ENCODE data around the gene GYG2.

The GYG2 gene

DNA sequence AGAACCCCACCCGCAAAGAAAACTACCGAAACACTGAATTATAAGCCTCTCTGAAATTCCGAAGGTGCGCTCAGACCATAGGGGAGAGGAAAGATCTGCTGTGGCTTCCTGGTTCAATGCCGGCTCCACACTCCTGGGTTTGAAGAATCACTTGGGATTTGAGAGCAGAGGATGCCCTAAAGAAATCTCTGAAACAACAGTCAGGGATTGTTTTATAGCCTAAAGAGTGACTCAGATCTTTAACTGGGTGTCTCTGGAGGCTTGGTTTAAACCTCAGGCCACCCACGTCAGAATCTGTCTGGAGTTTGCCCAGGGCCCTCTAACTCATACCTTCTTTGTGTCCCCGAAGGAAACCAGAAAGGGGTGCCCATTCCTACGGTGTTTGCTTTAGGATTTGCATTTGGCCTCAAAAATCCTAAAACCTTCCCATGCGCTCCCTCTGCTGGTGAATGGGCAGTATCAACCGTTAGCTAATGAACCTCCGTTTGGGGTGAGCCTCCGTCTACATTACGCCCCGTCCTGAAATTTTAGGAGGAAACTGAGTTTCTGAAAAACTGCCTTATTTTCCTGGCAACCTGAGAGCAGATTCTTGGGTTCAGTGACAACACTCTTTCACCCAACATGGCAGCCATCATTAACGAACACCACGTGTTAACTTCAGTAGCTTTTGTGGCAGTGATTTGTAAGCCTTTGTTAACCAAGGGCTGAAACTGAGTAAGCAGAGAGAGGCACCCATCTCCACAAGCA, 16.4 kb upstream of the GYG2 start:
- DNase-seq (ENCODE audit: low read depth in 2 of 2, low spot score in 1 of 2) = peak; percentile 3 to 17

DNA sequence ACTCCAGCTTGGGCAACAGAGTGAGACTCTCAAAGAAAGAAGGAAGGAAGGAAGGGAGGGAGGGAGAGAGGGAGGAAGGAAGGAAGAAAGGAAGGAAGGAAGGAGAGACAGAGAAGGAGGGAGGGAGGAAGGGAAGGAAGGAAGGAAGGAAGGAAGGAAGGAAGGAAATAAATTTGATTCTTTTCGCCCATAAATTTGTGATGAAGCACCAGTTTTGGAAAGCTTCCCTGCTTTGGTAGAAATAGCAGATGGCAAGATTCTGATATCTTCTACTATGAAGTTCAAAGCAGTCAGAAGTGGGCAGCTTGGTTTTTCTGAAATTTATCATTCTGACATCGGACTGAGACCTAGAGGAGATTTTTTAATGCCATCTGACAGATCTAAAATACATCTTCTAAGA, 11.7 kb upstream of the GYG2 start:
- no peak for DNase-seq (ENCODE audit: low read depth in 2 of 2, low spot score in 1 of 2)

- no peak for DNase-seq (ENCODE audit: low read depth in 2 of 2, low spot score in 1 of 2)
Measured at GRCh38 chrX:2819345-2820135, 9.2 kb upstream of the GYG2 start.

- no peak for DNase-seq (ENCODE audit: low read depth in 2 of 2, low spot score in 1 of 2)
Measured at GRCh38 chrX:2820136-2820771, 8.5 kb upstream of the GYG2 start.

DNA sequence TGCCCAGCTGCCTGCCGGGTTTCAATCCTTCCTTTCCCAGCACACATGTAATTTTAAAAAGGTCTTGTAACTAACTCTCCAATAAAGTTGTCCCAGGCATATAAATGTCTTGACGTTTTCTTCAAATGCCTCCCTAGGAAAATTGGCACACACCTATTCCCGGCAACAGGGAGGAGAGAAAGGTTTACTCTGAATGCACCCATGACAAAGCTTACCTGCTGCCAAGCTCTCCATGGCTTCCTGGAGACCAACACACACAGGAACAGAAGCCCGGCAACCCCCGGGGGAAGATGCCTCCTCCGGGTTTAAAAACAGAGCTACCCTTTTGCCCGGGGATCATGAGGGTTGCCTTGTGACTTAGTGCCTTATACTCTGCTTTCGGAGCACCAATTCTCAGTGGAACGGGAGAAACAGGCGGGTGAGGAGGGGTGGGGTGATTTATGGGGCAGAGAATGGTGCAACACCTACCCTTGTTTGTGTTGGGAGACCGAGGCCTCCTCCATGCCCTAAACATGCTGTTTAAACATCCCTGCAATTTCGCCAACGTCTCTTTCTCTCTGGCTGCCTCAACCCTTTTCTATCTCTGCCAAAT, 4.8 kb upstream of the GYG2 start:
- DNase-seq (ENCODE audit: low read depth in 2 of 2, low spot score in 1 of 2) = no peak

- no peak for DNase-seq (ENCODE audit: low read depth in 2 of 2, low spot score in 1 of 2)
Measured at GRCh38 chrX:2824886-2825285, 3.8 kb upstream of the GYG2 start.

DNA sequence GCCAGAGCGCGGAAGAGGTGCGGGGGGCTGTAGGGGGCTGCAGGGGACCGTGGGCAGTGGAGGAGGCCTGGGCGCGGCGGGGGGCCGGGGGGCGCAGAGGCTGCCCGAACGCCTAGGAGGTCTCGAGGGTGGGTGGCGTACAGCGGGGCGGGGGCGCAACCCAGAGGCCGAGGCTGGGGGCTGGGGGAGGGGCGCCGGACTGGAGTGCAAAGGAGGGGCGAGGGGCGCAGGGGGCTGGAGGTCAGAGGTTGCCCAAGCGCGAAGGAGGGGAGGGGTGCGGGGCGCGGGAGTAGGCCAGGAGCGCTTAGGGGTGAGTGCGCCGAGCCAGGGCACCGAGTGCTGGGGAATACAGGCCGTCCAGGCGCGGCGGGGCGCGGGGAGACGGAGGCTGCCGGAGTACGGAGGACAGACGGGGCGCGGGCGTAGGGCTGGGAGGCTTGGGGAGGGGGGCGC, 255 bp downstream of the GYG2 start:
- no peak for DNase-seq (ENCODE audit: low read depth in 2 of 2, low spot score in 1 of 2)

- no peak for DNase-seq (ENCODE audit: low read depth in 2 of 2, low spot score in 1 of 2)
Measured at GRCh38 chrX:2829469-2830246, 928 bp downstream of the GYG2 start.

- no peak for DNase-seq (ENCODE audit: low read depth in 2 of 2, low spot score in 1 of 2)
Measured at GRCh38 chrX:2831471-2832228, 2.9 kb downstream of the GYG2 start.

- no peak for DNase-seq (ENCODE audit: low read depth in 2 of 2, low spot score in 1 of 2)
Measured at GRCh38 chrX:2837961-2838360, 9.2 kb downstream of the GYG2 start.

DNA sequence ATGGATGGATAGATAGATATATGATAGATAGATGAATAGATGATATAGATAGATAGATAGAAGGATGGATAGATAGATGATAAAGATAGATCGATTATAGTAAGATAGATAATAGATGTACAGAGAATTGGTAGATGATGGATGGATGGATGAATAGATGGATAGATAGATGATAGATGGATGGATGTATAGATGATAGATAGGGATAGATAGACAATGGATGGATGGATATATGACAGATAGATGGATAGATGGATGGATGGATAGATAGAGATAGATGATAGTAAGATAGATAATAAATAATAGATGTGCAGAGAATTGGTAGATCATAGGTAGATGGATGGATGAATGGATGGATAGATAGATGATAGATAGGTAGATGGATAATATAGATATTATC, 12.2 kb downstream of the GYG2 start:
- no peak for DNase-seq (ENCODE audit: low read depth in 2 of 2, low spot score in 1 of 2)

DNA sequence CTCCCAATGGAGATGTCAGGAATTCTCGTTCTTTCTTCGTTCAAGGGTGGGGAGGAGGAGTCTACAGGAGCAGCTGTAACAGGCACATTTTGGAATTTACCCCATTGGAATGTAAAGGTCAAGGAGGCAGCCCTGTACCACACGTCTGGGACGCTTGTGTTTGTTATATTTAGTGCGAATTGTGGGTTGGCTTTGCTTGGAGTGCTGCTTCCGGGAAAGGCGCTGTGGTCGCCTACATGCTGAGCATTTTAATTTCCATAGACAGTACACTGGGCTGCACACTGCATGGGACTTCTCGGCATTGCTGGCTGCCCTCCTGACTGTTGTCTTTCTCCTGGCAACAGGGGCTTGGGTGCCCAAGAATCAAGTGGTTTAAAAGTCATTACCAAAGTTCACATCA, 12.8 kb downstream of the GYG2 start:
- no peak for DNase-seq (ENCODE audit: low read depth in 2 of 2, low spot score in 1 of 2)

- no peak for DNase-seq (ENCODE audit: low read depth in 2 of 2, low spot score in 1 of 2)
Measured at GRCh38 chrX:2846992-2847391, 18.3 kb downstream of the GYG2 start.

GRCh38 chrX:2848871-2849301, 20.2 kb downstream of the GYG2 start:
- no peak for DNase-seq (ENCODE audit: low read depth in 2 of 2, low spot score in 1 of 2)

GRCh38 chrX:2854918-2855317, 26.2 kb downstream of the GYG2 start:
- no peak for DNase-seq (ENCODE audit: low read depth in 2 of 2, low spot score in 1 of 2)

DNA sequence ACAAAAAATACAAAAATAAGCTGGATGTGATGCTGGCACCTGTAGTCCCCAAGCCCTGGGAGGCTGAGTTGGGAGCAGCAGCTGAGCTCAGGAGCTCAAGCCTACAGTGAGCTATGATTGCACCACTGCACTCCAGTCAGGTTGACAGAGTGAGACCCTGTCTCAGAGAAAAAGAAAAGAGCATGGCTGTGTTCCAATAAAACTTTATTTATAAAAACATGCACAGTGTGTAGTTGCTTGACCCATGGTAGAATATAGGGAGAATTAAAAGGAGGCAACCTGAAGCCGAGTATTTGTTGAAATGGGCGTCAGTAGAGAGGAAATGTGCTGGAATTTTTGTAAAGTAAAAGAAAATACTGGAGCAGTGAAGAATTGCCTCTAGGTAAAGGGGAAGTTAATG, 27.0 kb downstream of the GYG2 start:
- no peak for DNase-seq (ENCODE audit: low read depth in 2 of 2, low spot score in 1 of 2)

DNA sequence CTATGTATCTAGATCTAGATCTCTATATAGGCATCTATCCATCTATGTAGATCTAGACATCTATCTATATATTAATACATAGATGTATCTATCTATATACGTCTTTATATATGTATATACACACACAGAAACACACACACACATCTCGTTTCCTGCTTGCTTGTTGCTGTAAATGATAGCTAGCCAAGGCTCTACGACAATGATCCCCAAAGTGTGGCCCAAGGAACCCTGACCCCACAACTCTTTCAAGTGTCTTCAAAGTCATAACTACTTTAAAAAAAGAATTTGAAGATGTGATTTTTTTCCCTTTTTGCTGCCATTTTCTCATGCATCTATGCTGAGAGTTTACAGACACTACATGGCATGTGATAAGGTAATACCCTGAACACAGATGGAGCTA, 28.8 kb downstream of the GYG2 start:
- no peak for DNase-seq (ENCODE audit: low read depth in 2 of 2, low spot score in 1 of 2)

- DNase-seq (ENCODE audit: low read depth in 2 of 2, low spot score in 1 of 2) = no peak
Measured at GRCh38 chrX:2859197-2859797, 30.6 kb downstream of the GYG2 start.

DNA sequence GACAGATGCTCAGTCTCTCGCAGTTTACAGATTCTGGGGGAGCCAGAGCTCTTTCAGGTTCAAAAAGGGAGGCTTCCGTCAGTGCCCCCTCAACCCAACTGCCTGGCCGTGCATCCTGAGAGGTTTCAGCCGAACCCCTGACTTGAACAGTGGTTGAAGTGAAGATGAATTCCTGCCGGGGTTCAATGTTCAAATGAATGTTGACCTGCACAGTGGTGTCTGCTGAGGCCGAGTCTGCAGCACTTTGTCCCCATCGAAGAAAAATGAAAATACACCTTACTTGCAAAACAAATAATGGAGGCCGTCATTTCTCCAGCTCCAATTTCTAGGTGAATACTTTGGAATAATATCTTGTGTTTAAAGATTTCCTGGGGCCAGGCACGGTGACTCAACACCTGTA, 33.7 kb downstream of the GYG2 start:
- DNase-seq (ENCODE audit: low read depth in 2 of 2, low spot score in 1 of 2) = no peak

DNA sequence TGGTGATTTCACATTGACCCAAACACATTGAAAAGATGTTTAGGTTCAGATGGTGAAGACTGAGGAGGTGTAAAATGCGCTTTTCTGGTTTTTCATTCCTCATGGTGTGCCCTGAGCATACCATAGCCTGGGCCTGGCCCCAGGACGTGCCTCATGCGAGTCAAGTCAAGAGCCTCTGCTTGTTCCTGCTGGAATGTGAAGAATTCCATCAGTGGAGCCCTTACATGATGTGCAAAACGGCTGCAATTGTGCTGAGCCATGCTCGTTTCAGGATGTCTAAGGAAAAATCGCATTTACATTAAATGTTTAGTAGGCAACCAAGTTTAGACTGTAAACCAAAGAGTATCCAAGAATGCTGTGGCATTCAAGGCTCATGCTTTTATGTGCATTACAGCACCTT, 34.9 kb downstream of the GYG2 start:
- no peak for DNase-seq (ENCODE audit: low read depth in 2 of 2, low spot score in 1 of 2)
